IMR-90 (cell line): ENCODE results near the gene DNAH17. TPM values are rescaled to one million over a fixed set of nuclear protein-coding genes. Genes with fewer than 3 reads are reported as not detected.

Source experiments
- ATAC-seq: fragments of 200-7000 bp; cut with Tn5 transposase; 2 replicates; pipeline ENCODE4 v1.9.1; 2020; ENCODE audit warnings: low read depth, mild to moderate bottlenecking, moderate library complexity
- BruUV-seq: library from RNA; stranded (reverse); fragments of 400-500 nt; replicated peaks from 2 replicates; lab custom pipeline; 2021; lab: Mats Ljungman, UMichigan
- CTCF ChIA-PET: fragments of 300-600 bp; formaldehyde crosslinking; extraction: SDS; loops from one replicate; lab custom pipeline; 2021; ENCODE audit warnings: antibody characterized with exemption; lab: Yijun Ruan, JAX
- POLR2A ChIA-PET: fragments of 300-600 bp; sonication (Branson Sonifier 250); formaldehyde crosslinking; loops from one replicate; lab custom pipeline; 2022; ENCODE audit warnings: antibody characterized with exemption; ENCODE audit not compliant: unreplicated experiment; lab: Charles Lee
- DNase-seq: peaks from one replicate; pipeline ENCODE4 v3.0.0; 2013
- H2AFZ ChIP-seq: replicated peaks from 2 replicates; pipeline ENCODE3; 2013; ENCODE audit warnings: low read length, mild to moderate bottlenecking; ENCODE audit not compliant: poor library complexity
- H2AK5ac ChIP-seq: 2 replicates; pipeline ENCODE4 v1.6.1; 2013; ENCODE audit warnings: low read depth, low read length, inconsistent platforms
- H2AK9ac ChIP-seq: replicated peaks from 2 replicates; pipeline ENCODE3; 2013; ENCODE audit warnings: mild to moderate bottlenecking, low read depth, low read length, moderate library complexity; ENCODE audit not compliant: poor library complexity
- H2BK120ac ChIP-seq: 2 replicates; pipeline ENCODE4 v1.6.1; 2013; ENCODE audit warnings: low read depth, low read length, inconsistent platforms
- H2BK15ac ChIP-seq: 3 replicates; pipeline ENCODE4 v1.6.1; 2013; ENCODE audit warnings: low read depth, low read length, inconsistent platforms
- H2BK20ac ChIP-seq: 2 replicates; pipeline ENCODE4 v1.6.1; 2013; ENCODE audit warnings: low read depth, mild to moderate bottlenecking, inconsistent platforms, low read length, moderate library complexity
- H2BK5ac ChIP-seq: 2 replicates; pipeline ENCODE4 v1.6.1; 2013; ENCODE audit warnings: mild to moderate bottlenecking, low read depth, low read length, inconsistent platforms; ENCODE audit not compliant: poor library complexity, severe bottlenecking
- H3K14ac ChIP-seq: replicated peaks from 2 replicates; pipeline ENCODE4 v1.6.1; 2013; ENCODE audit warnings: low read depth, low read length, inconsistent platforms
- H3K18ac ChIP-seq: 2 replicates; pipeline ENCODE4 v1.6.1; 2013; ENCODE audit warnings: low read depth, low read length, control low read depth
- H3K23ac ChIP-seq: 2 replicates; pipeline ENCODE4 v1.6.1; 2013; ENCODE audit warnings: low read depth, low read length, inconsistent platforms
- H3K27ac ChIP-seq: 2 replicates; pipeline ENCODE4 v1.5.1; 2013; ENCODE audit warnings: mild to moderate bottlenecking, control low read depth, low read length; ENCODE audit not compliant: insufficient read depth
- H3K27me3 ChIP-seq: 2 replicates; pipeline ENCODE4 v1.6.1; 2013; ENCODE audit warnings: low read length; ENCODE audit not compliant: control insufficient read depth, insufficient read depth
- H3K36me3 ChIP-seq: 2 replicates; pipeline ENCODE4 v1.6.1; 2013; ENCODE audit warnings: low read length, mixed read lengths; ENCODE audit not compliant: control insufficient read depth, insufficient read depth
- H3K4ac ChIP-seq: 2 replicates; pipeline ENCODE4 v1.6.1; 2013; ENCODE audit warnings: low read depth, low read length, inconsistent platforms
- H3K4me1 ChIP-seq: 2 replicates; pipeline ENCODE4 v1.6.1; 2013; ENCODE audit warnings: low read length, mixed read lengths; ENCODE audit not compliant: control insufficient read depth, insufficient read depth
- H3K4me2 ChIP-seq: 2 replicates; pipeline ENCODE4 v1.6.1; 2013; ENCODE audit warnings: low read depth, mild to moderate bottlenecking, control low read depth, low read length, moderate library complexity
- H3K4me3 ChIP-seq: 2 replicates; pipeline ENCODE4 v1.5.1; 2013; ENCODE audit warnings: low read depth, mild to moderate bottlenecking, control low read depth, low read length, moderate library complexity; ENCODE audit not compliant: insufficient read depth
- H3K56ac ChIP-seq: 2 replicates; pipeline ENCODE4 v1.6.1; 2013; ENCODE audit warnings: low read length, inconsistent platforms; ENCODE audit not compliant: insufficient read depth; ENCODE audit errors: extremely low read depth
- H3K79me1 ChIP-seq, 2 experiments: 2 replicates each; pipeline ENCODE4 v1.6.1; 2013; ENCODE audit warnings: low read length in 2 of 2, inconsistent platforms in 1 of 2, low read depth in 1 of 2
- H3K9ac ChIP-seq: 2 replicates; pipeline ENCODE4 v1.6.1; 2013; ENCODE audit warnings: low read depth, low read length, control low read depth
- H3K9me1 ChIP-seq: 2 replicates; pipeline ENCODE4 v1.6.1; 2013; ENCODE audit warnings: low read length, inconsistent platforms; ENCODE audit not compliant: insufficient read depth
- H3K9me3 ChIP-seq: 2 replicates; pipeline ENCODE4 v1.6.1; 2013; ENCODE audit warnings: low read length; ENCODE audit not compliant: control insufficient read depth, insufficient read depth
- H4K20me1 ChIP-seq: 2 replicates; pipeline ENCODE4 v1.6.1; 2013; ENCODE audit warnings: low read length, inconsistent platforms; ENCODE audit not compliant: insufficient read depth
- H4K5ac ChIP-seq: 2 replicates; pipeline ENCODE4 v1.6.1; 2013; ENCODE audit warnings: mild to moderate bottlenecking, low read depth, low read length, control low read depth
- H4K8ac ChIP-seq, 2 experiments: 2 replicates each; pipeline ENCODE4 v1.6.1; 2013; ENCODE audit warnings: low read depth in 2 of 2, low read length in 2 of 2, control low read depth in 1 of 2, inconsistent platforms in 1 of 2
- H4K91ac ChIP-seq: 2 replicates; pipeline ENCODE4 v1.6.1; 2013; ENCODE audit warnings: low read depth, low read length, inconsistent platforms; ENCODE audit not compliant: insufficient read depth
- BHLHE40 ChIP-seq: fragments of 150-350 bp; IDR thresholded peaks from 2 replicates; pipeline ENCODE4 v1.6.1; 2016; ENCODE audit warnings: mild to moderate bottlenecking, low read depth, low read length
- CEBPB ChIP-seq: IDR thresholded peaks from 2 replicates; pipeline ENCODE4 v1.6.1; 2012; ENCODE audit warnings: low read depth, low read length, improper control_type of control experiment
- CHD1 ChIP-seq: IDR thresholded peaks from 2 replicates; pipeline ENCODE4 v1.6.1; 2012; ENCODE audit warnings: low read depth, low read length, improper control_type of control experiment
- FOS ChIP-seq: fragments of 150-350 bp; IDR thresholded peaks from 2 replicates; pipeline ENCODE4 v1.6.1; 2016; ENCODE audit warnings: low read depth, low read length
- MAFK ChIP-seq: IDR thresholded peaks from 2 replicates; pipeline ENCODE4 v1.6.1; 2012; ENCODE audit warnings: low read depth, low read length, improper control_type of control experiment
- MXI1 ChIP-seq: IDR thresholded peaks from 2 replicates; pipeline ENCODE4 v1.6.1; 2012; ENCODE audit warnings: low read depth, mild to moderate bottlenecking, low read length, moderate library complexity, borderline replicate concordance
- NFE2L2 ChIP-seq: fragments of 150-350 bp; IDR thresholded peaks from 2 replicates; pipeline ENCODE4 v1.6.1; 2016; ENCODE audit warnings: low read depth, mild to moderate bottlenecking, low read length
- POLR2A ChIP-seq: IDR thresholded peaks from 2 replicates; pipeline ENCODE4 v1.6.1; 2012; ENCODE audit warnings: mild to moderate bottlenecking, low read depth, low read length
- RAD21 ChIP-seq: IDR thresholded peaks from 2 replicates; pipeline ENCODE4 v1.6.1; 2012; ENCODE audit warnings: low read length, improper control_type of control experiment
- RCOR1 ChIP-seq: IDR thresholded peaks from 2 replicates; pipeline ENCODE4 v1.6.1; 2012; ENCODE audit warnings: mild to moderate bottlenecking, low read length, improper control_type of control experiment; ENCODE audit not compliant: insufficient replicate concordance
- RFX5 ChIP-seq: IDR thresholded peaks from 2 replicates; pipeline ENCODE4 v1.8.0; 2012; ENCODE audit warnings: low read depth, mild to moderate bottlenecking, low read length, moderate library complexity
- SMC3 ChIP-seq: fragments of 150-350 bp; IDR thresholded peaks from 2 replicates; pipeline ENCODE4 v1.6.1; 2016; ENCODE audit warnings: low read depth, mild to moderate bottlenecking, antibody characterized with exemption, low read length, moderate library complexity
- WGBS, 2 experiments: methylation state at CpG; one replicate each; pipeline versions ENCODE4 v1.1.5 to v1.1.7; 2013; ENCODE audit warnings: missing lambda C conversion rate in 2 of 2; ENCODE audit not compliant: insufficient read length in 1 of 2; ENCODE audit errors: extremely low coverage in 2 of 2; 5-methylcytosine and 5-hydroxymethylcytosine counted together
- dilution Hi-C: fragments of 300-500 bp; cut with HindIII; formaldehyde crosslinking; loops from one replicate; pipeline ENCODE4 v1.14.3; 2018; ENCODE audit warnings: low sequenced_read_pairs; ENCODE audit not compliant: unreplicated experiment
- in situ Hi-C: fragments of 300-500 bp; cut with MboI; formaldehyde crosslinking; loops from 3 replicates; pipeline ENCODE4 v1.14.3; 2019; ENCODE audit warnings: low sequenced_read_pairs, inconsistent platforms, mixed read lengths
- intact Hi-C: fragments of 100-400 bp; cut with micrococcal nuclease; formaldehyde crosslinking; loops from 2 replicates; pipeline ENCODE4 v1.10.0; 2022
- polyA plus RNA-seq, 3 experiments: library from polyadenylated mRNA; depleted of rRNA; stranded (reverse); fragments of >200 nt; gene quantifications; 2 replicates each; pipeline ENCODE4 v1.2.3, GENCODE V29; 2012; ENCODE audit warnings: low replicate concordance in 1 of 3
- total RNA-seq: library from RNA; depleted of rRNA; stranded (reverse); fragments of >200 nt; gene quantifications from 2 replicates; pipeline ENCODE4 v1.2.3, GENCODE V29; 2012
- TF ChIP-seq, protein P1 (sequence below): fragments of 150-350 bp; IDR thresholded peaks from 2 replicates; pipeline ENCODE4 v1.6.1; 2017; ENCODE audit warnings: mild to moderate bottlenecking, antibody characterized with exemption, low read length, low read depth
- TF ChIP-seq, protein P2 (sequence below): conservative IDR thresholded peaks from 2 replicates; pipeline ENCODE4 v1.5.1; 2012; ENCODE audit warnings: mild to moderate bottlenecking, low read depth, low read length, improper control_type of control experiment
- TF ChIP-seq, protein P3 (sequence below): fragments of 150-350 bp; IDR thresholded peaks from 2 replicates; pipeline ENCODE4 v1.6.1; 2016; ENCODE audit warnings: low read depth, mild to moderate bottlenecking, low read length, moderate library complexity, borderline replicate concordance

The DNAH17 gene
- total and polyA plus RNA-seq, 2 of the 4 experiments (the other 2 are of a cell fraction): not detected

DNA sequence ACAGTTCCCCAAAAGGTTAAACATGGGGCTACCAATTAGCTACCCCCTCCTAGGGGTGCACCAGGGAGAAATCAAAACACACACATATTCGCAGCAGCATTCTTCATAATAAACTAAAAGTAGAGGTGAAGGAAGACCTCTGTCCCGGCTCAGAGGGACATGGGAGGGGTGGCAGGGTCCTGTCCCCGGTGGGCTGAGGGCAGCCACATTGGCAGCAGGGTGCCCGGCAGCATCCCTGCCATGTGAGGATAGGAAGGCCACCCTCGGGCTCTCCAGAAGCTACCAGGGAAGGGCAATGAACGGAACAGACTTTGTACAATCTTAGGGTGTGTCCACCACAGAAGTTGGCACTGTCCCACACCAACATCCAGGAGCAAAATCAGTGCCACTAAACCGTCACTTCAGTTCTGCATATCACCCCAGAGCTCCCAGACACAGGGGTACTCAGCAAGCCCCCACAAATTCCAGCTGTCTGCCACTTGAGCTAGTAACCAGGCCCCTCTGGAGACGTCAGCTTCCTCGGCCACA, 3.1 kb upstream of the DNAH17 start:
- POLR2A ChIA-PET: no interaction called here
- Histone ChIP-seq H3K18ac (no peak overlapping the region), H3K4ac (no peak overlapping the region), H3K9me1 (no peaks in the 10 kb centered on the region), H3K9ac (no peak overlapping the region), H3K27me3 (peaks cover 28% of the 10 kb centered on the region), H2BK120ac (no peak overlapping the region), H3K56ac (no peak overlapping the region), H2AK5ac (no peak overlapping the region), H4K8ac (no peak overlapping the region), H3K27ac (no peak overlapping the region), H3K36me3 (no peaks in the 10 kb centered on the region), H4K91ac (no peak overlapping the region), H2BK5ac (no peak overlapping the region), H2AFZ (no peak overlapping the region), H2BK20ac (no peak overlapping the region), H3K9me3 (no peaks in the 10 kb centered on the region), H3K23ac (no peak overlapping the region), H3K4me1 (no peaks in the 10 kb centered on the region), H3K4me3 (no peak overlapping the region), H2AK9ac (no peak overlapping the region), H3K14ac (no peak overlapping the region), H2BK15ac (no peak overlapping the region), H4K5ac (no peak overlapping the region), H4K20me1 (no peaks in the 10 kb centered on the region), H3K79me1 (no peaks in the 10 kb centered on the region), H3K4me2 (no peak overlapping the region)
- dilution Hi-C loops (no loop called here), in situ Hi-C loops (no loop called here), intact Hi-C loops (no loop called here)
- TF ChIP-seq RFX5: no peak
- TF ChIP-seq NFE2L2: no peak
- no peak for TF ChIP-seq CHD1
- TF ChIP-seq RCOR1: no peak
- no peak for TF ChIP-seq MXI1
- no peak for TF ChIP-seq RAD21
- TF ChIP-seq BHLHE40: no peak
- TF ChIP-seq, protein P1, sequence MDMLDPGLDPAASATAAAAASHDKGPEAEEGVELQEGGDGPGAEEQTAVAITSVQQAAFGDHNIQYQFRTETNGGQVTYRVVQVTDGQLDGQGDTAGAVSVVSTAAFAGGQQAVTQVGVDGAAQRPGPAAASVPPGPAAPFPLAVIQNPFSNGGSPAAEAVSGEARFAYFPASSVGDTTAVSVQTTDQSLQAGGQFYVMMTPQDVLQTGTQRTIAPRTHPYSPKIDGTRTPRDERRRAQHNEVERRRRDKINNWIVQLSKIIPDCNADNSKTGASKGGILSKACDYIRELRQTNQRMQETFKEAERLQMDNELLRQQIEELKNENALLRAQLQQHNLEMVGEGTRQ: no peak
- no peak for TF ChIP-seq FOS
- no peak for TF ChIP-seq MAFK
- no peak for TF ChIP-seq SMC3
- TF ChIP-seq POLR2A: no peak
- TF ChIP-seq, protein P2, sequence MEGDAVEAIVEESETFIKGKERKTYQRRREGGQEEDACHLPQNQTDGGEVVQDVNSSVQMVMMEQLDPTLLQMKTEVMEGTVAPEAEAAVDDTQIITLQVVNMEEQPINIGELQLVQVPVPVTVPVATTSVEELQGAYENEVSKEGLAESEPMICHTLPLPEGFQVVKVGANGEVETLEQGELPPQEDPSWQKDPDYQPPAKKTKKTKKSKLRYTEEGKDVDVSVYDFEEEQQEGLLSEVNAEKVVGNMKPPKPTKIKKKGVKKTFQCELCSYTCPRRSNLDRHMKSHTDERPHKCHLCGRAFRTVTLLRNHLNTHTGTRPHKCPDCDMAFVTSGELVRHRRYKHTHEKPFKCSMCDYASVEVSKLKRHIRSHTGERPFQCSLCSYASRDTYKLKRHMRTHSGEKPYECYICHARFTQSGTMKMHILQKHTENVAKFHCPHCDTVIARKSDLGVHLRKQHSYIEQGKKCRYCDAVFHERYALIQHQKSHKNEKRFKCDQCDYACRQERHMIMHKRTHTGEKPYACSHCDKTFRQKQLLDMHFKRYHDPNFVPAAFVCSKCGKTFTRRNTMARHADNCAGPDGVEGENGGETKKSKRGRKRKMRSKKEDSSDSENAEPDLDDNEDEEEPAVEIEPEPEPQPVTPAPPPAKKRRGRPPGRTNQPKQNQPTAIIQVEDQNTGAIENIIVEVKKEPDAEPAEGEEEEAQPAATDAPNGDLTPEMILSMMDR: no peak
- no peak for TF ChIP-seq CEBPB
- TF ChIP-seq, protein P3, sequence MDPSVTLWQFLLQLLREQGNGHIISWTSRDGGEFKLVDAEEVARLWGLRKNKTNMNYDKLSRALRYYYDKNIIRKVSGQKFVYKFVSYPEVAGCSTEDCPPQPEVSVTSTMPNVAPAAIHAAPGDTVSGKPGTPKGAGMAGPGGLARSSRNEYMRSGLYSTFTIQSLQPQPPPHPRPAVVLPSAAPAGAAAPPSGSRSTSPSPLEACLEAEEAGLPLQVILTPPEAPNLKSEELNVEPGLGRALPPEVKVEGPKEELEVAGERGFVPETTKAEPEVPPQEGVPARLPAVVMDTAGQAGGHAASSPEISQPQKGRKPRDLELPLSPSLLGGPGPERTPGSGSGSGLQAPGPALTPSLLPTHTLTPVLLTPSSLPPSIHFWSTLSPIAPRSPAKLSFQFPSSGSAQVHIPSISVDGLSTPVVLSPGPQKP: no peak
- ATAC-seq: no peak
- 63% methylated on average over 4 of the region's 9 CpGs; no CpG with 5 or more reads in 1 of the 2 experiments for whole genome bisulfite sequencing, 2 experiments
- no peak for DNase-seq
- CTCF ChIA-PET: no interaction called here
- no TSS peak for BruUV-seq
